ENCODE data around the gene LRRC56.

The LRRC56 gene

DNA sequence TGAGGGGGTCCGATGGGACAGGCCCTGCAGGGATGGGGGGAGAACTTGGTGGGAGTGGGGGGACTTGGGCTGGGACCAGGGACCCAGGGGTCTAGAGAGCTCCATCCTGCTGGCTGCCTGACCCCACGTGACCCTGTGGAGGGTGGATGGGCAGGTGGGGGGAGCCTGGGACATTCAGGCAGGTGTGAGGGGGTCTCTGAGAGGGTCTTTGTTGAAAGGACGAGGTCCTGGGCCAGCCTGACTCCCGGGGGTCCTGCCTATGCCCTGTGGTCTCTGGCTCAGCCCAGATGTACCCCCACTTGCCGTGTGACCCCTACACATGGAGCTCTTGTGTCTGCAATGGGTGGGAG is 7.5 kb downstream of the LRRC56 start:
- Histone ChIP-seq H3K27me3 (ENCODE audit: insufficient read depth, poor library complexity, severe bottlenecking) (no peaks in the 10 kb centered on the region), H3K4me3 (replicated peaks; ENCODE audit: insufficient read depth, low read length) (no peak overlapping the region), H3K27ac (replicated peaks) (no peak overlapping the region)
- TF ChIP-seq POLR2AphosphoS5 (IDR thresholded peaks at IDR 0.05; ENCODE audit: low read depth) (no peak), SPI1 (IDR thresholded peaks at IDR 0.05; ENCODE audit: borderline replicate concordance, low read depth) (no peak), GABPA (IDR thresholded peaks at IDR 0.05; ENCODE audit: low read depth) (no peak)
- TF ChIP-seq, protein P1, sequence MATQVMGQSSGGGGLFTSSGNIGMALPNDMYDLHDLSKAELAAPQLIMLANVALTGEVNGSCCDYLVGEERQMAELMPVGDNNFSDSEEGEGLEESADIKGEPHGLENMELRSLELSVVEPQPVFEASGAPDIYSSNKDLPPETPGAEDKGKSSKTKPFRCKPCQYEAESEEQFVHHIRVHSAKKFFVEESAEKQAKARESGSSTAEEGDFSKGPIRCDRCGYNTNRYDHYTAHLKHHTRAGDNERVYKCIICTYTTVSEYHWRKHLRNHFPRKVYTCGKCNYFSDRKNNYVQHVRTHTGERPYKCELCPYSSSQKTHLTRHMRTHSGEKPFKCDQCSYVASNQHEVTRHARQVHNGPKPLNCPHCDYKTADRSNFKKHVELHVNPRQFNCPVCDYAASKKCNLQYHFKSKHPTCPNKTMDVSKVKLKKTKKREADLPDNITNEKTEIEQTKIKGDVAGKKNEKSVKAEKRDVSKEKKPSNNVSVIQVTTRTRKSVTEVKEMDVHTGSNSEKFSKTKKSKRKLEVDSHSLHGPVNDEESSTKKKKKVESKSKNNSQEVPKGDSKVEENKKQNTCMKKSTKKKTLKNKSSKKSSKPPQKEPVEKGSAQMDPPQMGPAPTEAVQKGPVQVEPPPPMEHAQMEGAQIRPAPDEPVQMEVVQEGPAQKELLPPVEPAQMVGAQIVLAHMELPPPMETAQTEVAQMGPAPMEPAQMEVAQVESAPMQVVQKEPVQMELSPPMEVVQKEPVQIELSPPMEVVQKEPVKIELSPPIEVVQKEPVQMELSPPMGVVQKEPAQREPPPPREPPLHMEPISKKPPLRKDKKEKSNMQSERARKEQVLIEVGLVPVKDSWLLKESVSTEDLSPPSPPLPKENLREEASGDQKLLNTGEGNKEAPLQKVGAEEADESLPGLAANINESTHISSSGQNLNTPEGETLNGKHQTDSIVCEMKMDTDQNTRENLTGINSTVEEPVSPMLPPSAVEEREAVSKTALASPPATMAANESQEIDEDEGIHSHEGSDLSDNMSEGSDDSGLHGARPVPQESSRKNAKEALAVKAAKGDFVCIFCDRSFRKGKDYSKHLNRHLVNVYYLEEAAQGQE (IDR thresholded peaks at IDR 0.05; ENCODE audit: insufficient replicate concordance, low read depth): no peak
- TF ChIP-seq, protein P2, sequence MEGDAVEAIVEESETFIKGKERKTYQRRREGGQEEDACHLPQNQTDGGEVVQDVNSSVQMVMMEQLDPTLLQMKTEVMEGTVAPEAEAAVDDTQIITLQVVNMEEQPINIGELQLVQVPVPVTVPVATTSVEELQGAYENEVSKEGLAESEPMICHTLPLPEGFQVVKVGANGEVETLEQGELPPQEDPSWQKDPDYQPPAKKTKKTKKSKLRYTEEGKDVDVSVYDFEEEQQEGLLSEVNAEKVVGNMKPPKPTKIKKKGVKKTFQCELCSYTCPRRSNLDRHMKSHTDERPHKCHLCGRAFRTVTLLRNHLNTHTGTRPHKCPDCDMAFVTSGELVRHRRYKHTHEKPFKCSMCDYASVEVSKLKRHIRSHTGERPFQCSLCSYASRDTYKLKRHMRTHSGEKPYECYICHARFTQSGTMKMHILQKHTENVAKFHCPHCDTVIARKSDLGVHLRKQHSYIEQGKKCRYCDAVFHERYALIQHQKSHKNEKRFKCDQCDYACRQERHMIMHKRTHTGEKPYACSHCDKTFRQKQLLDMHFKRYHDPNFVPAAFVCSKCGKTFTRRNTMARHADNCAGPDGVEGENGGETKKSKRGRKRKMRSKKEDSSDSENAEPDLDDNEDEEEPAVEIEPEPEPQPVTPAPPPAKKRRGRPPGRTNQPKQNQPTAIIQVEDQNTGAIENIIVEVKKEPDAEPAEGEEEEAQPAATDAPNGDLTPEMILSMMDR (IDR thresholded peaks at IDR 0.05; ENCODE audit: insufficient read depth, low read length): no peak
- no peak for DNase-seq (ENCODE audit: low read depth in 1 of 2, low spot score in 1 of 2)

DNA sequence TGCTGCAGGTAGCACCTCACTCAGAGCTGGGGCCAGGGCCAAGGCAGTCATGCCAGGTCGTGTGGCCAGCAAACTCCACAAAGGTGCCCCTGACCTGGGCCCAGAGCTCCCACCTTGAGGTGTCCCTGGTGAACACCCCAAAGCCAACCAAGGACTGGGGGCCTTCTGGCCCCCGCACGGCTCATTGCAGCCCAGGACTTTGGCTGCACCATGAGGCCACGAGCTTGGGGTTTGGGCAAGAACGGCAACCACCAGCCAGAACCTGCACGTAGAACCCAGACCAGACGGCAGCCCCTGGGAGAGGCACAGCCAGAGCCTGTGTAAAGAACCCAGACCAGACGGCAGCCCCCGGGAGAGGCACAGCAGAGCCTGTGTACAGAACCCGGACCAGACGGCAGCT is 7.8 kb downstream of the LRRC56 start:
- TF ChIP-seq POLR2AphosphoS5 (IDR thresholded peaks at IDR 0.05; ENCODE audit: low read depth): no peak
- TF ChIP-seq GABPA (IDR thresholded peaks at IDR 0.05; ENCODE audit: low read depth): no peak
- TF ChIP-seq, protein P1 (IDR thresholded peaks at IDR 0.05; ENCODE audit: insufficient replicate concordance, low read depth): no peak
- no peak overlapping the region for H3K27ac ChIP-seq (replicated peaks)
- H3K4me3 ChIP-seq (replicated peaks; ENCODE audit: insufficient read depth, low read length): no peak overlapping the region
- no peak for DNase-seq (ENCODE audit: low read depth in 1 of 2, low spot score in 1 of 2)
- no peaks in the 10 kb centered on the region for H3K27me3 ChIP-seq (ENCODE audit: insufficient read depth, poor library complexity, severe bottlenecking)

DNA sequence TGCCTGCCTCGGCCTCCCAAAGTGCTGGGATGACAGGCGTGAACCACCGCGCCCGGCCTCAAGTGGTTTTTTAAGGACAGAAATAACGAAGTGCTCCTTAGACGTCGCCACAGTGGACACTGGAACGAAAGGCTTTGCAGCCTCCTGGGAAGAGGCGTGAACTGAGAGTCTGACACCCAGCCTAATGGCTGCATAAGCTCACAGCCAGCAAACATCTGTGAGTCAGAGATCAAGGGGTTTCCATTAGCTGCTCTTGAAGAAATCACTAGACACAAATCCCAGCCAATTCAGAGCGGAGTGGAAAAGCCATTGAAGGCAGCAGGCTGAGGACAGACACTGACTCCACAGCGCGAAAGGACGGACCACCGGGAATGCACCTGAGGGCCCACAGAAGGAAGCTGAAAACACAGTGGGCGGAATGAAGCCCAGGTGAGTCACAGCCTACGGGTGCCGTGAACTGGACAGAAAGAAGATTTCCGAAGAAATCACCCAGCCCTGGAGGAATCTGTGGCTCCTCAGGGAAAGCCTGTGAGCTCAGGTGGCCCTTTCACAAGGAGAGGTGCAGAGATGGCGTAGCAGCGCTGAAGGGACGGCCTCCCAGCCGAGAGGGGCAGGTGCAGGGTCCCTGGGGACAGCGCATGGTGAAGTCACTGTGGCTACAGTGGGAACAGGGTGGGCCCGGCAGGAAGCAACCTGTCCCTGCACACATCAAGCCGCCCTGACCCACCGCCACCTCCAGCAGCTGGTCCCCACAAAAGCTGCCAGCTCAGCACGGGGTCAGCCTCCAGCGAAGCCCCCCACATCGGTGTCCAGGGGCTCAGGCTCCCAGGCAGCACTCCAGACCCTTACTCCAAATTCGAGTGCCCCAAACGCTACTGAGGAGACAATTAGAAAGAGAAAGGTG is 11.6 kb downstream of the LRRC56 start:
- no peak for TF ChIP-seq POLR2AphosphoS5 (IDR thresholded peaks at IDR 0.05; ENCODE audit: low read depth)
- TF ChIP-seq, protein P1 (IDR thresholded peaks at IDR 0.05; ENCODE audit: insufficient replicate concordance, low read depth): no peak
- TF ChIP-seq, protein P2 (IDR thresholded peaks at IDR 0.05; ENCODE audit: insufficient read depth, low read length): no peak
- no peak for TF ChIP-seq GABPA (IDR thresholded peaks at IDR 0.05; ENCODE audit: low read depth)
- TF ChIP-seq SPI1 (IDR thresholded peaks at IDR 0.05; ENCODE audit: borderline replicate concordance, low read depth): no peak
- H3K27me3 ChIP-seq (ENCODE audit: insufficient read depth, poor library complexity, severe bottlenecking): no peaks in the 10 kb centered on the region
- H3K27ac ChIP-seq (replicated peaks): no peak overlapping the region
- no peak overlapping the region for H3K4me3 ChIP-seq (replicated peaks; ENCODE audit: insufficient read depth, low read length)
- no peak for DNase-seq (ENCODE audit: low read depth in 1 of 2, low spot score in 1 of 2)

Data from HL-60 (cell line).